Measurements from ENCODE around the gene MTPN. TPM values are rescaled to one million over a fixed set of nuclear protein-coding genes. Genes with fewer than 3 reads are reported as not detected.

MTPN gene
- total RNA-seq, 1 donor from 2014 or later, result 142 TPM

GRCh38 chr7:135995748-135996147, 18.6 kb upstream of the MTPN start:
- H3K9me3 Mint-ChIP-seq (ENCODE audit: low read depth), result peaks cover 3% of the 10 kb centered on the region
- H3K27me3 Mint-ChIP-seq (ENCODE audit: low read depth), result no peaks in the 10 kb centered on the region
- H3K36me3 Mint-ChIP-seq (ENCODE audit: low read depth), result no peaks in the 10 kb centered on the region
- no peak overlapping the region for H3K4me3 Mint-ChIP-seq (ENCODE audit: unreplicated experiment)
- H3K4me1 Mint-ChIP-seq (ENCODE audit: low read depth), result peaks cover 13% of the 10 kb centered on the region
- no peak for TF ChIP-seq CTCF (IDR thresholded peaks at IDR 0.05)
- H3K27ac Mint-ChIP-seq (ENCODE audit: unreplicated experiment), result no peak overlapping the region
- no peak for DNase-seq (ENCODE audit: low spot score)

GRCh38 chr7:135994466-135995205, 17.5 kb upstream of the MTPN start:
- H3K4me3 Mint-ChIP-seq (ENCODE audit: unreplicated experiment), result no peak overlapping the region
- no peak for DNase-seq (ENCODE audit: low spot score)
- peaks cover 13% of the 10 kb centered on the region for H3K4me1 Mint-ChIP-seq (ENCODE audit: low read depth)
- H3K36me3 Mint-ChIP-seq (ENCODE audit: low read depth), result no peaks in the 10 kb centered on the region
- H3K27me3 Mint-ChIP-seq (ENCODE audit: low read depth), result no peaks in the 10 kb centered on the region
- H3K27ac Mint-ChIP-seq (ENCODE audit: unreplicated experiment), result no peak overlapping the region
- H3K9me3 Mint-ChIP-seq (ENCODE audit: low read depth), result no peaks in the 10 kb centered on the region
- no peak for TF ChIP-seq CTCF (IDR thresholded peaks at IDR 0.05)

GRCh38 chr7:135993950-135994349, 16.8 kb upstream of the MTPN start:
- TF ChIP-seq CTCF (IDR thresholded peaks at IDR 0.05), result no peak
- Mint-ChIP-seq H3K36me3 (ENCODE audit: low read depth) (no peaks in the 10 kb centered on the region), H3K4me3 (ENCODE audit: unreplicated experiment) (no peak overlapping the region), H3K27me3 (ENCODE audit: low read depth) (no peaks in the 10 kb centered on the region), H3K27ac (ENCODE audit: unreplicated experiment) (no peak overlapping the region), H3K4me1 (ENCODE audit: low read depth) (peaks cover 13% of the 10 kb centered on the region), H3K9me3 (ENCODE audit: low read depth) (no peaks in the 10 kb centered on the region)
- DNase-seq (ENCODE audit: low spot score), result no peak

- Mint-ChIP-seq H3K4me3 (ENCODE audit: unreplicated experiment) (no peak overlapping the region), H3K9me3 (ENCODE audit: low read depth) (no peaks in the 10 kb centered on the region), H3K4me1 (ENCODE audit: low read depth) (peaks cover 13% of the 10 kb centered on the region), H3K36me3 (ENCODE audit: low read depth) (no peaks in the 10 kb centered on the region), H3K27ac (ENCODE audit: unreplicated experiment) (no peak overlapping the region), H3K27me3 (ENCODE audit: low read depth) (no peaks in the 10 kb centered on the region)
- no peak for TF ChIP-seq CTCF (IDR thresholded peaks at IDR 0.05)
- no peak for DNase-seq (ENCODE audit: low spot score)
Observed at GRCh38 chr7:135991906-135992305, 14.7 kb upstream of the MTPN start.

GRCh38 chr7:135991322-135991721, 14.2 kb upstream of the MTPN start:
- Mint-ChIP-seq H3K27ac (ENCODE audit: unreplicated experiment) (no peak overlapping the region), H3K27me3 (ENCODE audit: low read depth) (no peaks in the 10 kb centered on the region), H3K9me3 (ENCODE audit: low read depth) (no peaks in the 10 kb centered on the region), H3K4me3 (ENCODE audit: unreplicated experiment) (no peak overlapping the region), H3K4me1 (ENCODE audit: low read depth) (peaks cover 12% of the 10 kb centered on the region), H3K36me3 (ENCODE audit: low read depth) (no peaks in the 10 kb centered on the region)
- DNase-seq (ENCODE audit: low spot score), result no peak
- TF ChIP-seq CTCF (IDR thresholded peaks at IDR 0.05), result no peak

Measured in chondrocyte (in vitro differentiated cells).